ENCODE measurements around the gene SLC7A8.

DNA sequence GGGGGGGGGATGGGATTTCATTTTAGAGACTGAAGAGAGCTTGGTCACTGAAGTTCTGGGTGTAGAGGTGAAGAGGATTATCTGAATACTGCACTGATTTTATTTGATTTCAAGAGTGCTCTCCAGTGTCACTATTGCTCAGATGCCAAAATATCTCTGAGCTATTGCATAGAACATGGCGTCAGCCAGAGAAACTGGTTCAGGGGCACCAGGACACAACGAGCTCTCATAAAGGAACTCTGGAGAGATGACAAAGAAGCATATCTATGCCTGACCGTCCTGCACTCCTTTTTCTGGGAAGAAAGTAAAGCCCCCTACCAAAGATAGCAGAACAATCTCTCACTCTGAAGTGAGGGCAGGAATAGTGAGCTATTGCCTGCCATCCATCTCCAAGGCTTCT, 2.0 kb downstream of the SLC7A8 start:
- TF ChIP-seq, protein P1, sequence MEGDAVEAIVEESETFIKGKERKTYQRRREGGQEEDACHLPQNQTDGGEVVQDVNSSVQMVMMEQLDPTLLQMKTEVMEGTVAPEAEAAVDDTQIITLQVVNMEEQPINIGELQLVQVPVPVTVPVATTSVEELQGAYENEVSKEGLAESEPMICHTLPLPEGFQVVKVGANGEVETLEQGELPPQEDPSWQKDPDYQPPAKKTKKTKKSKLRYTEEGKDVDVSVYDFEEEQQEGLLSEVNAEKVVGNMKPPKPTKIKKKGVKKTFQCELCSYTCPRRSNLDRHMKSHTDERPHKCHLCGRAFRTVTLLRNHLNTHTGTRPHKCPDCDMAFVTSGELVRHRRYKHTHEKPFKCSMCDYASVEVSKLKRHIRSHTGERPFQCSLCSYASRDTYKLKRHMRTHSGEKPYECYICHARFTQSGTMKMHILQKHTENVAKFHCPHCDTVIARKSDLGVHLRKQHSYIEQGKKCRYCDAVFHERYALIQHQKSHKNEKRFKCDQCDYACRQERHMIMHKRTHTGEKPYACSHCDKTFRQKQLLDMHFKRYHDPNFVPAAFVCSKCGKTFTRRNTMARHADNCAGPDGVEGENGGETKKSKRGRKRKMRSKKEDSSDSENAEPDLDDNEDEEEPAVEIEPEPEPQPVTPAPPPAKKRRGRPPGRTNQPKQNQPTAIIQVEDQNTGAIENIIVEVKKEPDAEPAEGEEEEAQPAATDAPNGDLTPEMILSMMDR (IDR thresholded peaks at IDR 0.05): no peak
- no peak for TF ChIP-seq EZH2 (IDR thresholded peaks at IDR 0.05)

Measured in neural progenitor cell (in vitro differentiated cells).